K562 (cell line): ENCODE data around the gene AQP9. TPM values are rescaled to one million over a fixed set of nuclear protein-coding genes. Genes with fewer than 3 reads are reported as not detected.
A peak's percentile ranks its signal among the peaks of the same experiment; 100 is the strongest.

ENCODE experiments used
- CREM ChIP-seq: IDR thresholded peaks from 2 replicates; pipeline ENCODE4 v1.6.1; 2014; ENCODE audit warnings: antibody characterized with exemption, low read depth
- ELF1 ChIP-seq: fragments of 200-800 bp; sonication (Bioruptor generic); IDR thresholded peaks from 2 replicates; pipeline ENCODE4 v1.6.1; 2016; ENCODE audit warnings: missing genetic modification characterization, missing compliant biosample characterization
- ETV5 ChIP-seq: sonication (generic); formaldehyde crosslinking; IDR thresholded peaks from 2 replicates; pipeline ENCODE4 v1.4.0; 2020; ENCODE audit warnings: low read depth, mild to moderate bottlenecking, missing genetic modification reagents
- GTF2A2 ChIP-seq: IDR thresholded peaks from 2 replicates; pipeline ENCODE4 v1.6.1; 2016; ENCODE audit warnings: mild to moderate bottlenecking, missing genetic modification characterization, missing compliant biosample characterization
- MTA3 ChIP-seq: fragments of 450-650 bp; formaldehyde crosslinking; IDR thresholded peaks from 2 replicates; pipeline ENCODE4 v1.6.1; 2017; ENCODE audit warnings: mild to moderate bottlenecking, borderline replicate concordance
- SREBF2 ChIP-seq: sonication (generic); formaldehyde crosslinking; IDR thresholded peaks from 2 replicates; pipeline ENCODE4 v1.4.0; 2020; ENCODE audit warnings: mild to moderate bottlenecking, missing genetic modification reagents
- TFAM ChIP-seq: fragments of 250-450 bp; sonication (Bioruptor Pico); conservative IDR thresholded peaks from 2 replicates; pipeline ENCODE4 v1.5.0; 2021; ENCODE audit warnings: mild to moderate bottlenecking, moderate library complexity
- TSC22D4 ChIP-seq: fragments of 450-650 bp; IDR thresholded peaks from 2 replicates; pipeline ENCODE4 v1.6.1; 2016; ENCODE audit warnings: missing genetic modification characterization, missing biosample characterization, control low read depth
- YY1 ChIP-seq, 3 experiments: IDR thresholded peaks; 2 replicates each; pipeline ENCODE4 v1.6.1; 2011; ENCODE audit warnings: low read length in 2 of 3, mild to moderate bottlenecking in 2 of 3, moderate library complexity in 2 of 3, borderline replicate concordance in 1 of 3, control low read depth in 1 of 3, low read depth in 1 of 3; ENCODE audit not compliant: insufficient read depth in 3 of 3, insufficient replicate concordance in 2 of 3, control insufficient read depth in 1 of 3, insufficient read length in 1 of 3; ENCODE audit errors: extremely low read depth in 1 of 3
- ZNF24 ChIP-seq: fragments of 450-650 bp; IDR thresholded peaks from 2 replicates; pipeline ENCODE4 v1.6.1; 2016
- ZNF699 ChIP-seq: fragments of 250-450 bp; sonication (Bioruptor Pico); IDR thresholded peaks from 2 replicates; pipeline ENCODE4 v1.8.0; 2021; ENCODE audit warnings: mild to moderate bottlenecking, moderate library complexity; ENCODE audit not compliant: insufficient replicate concordance
- ZNF75A ChIP-seq: fragments of 450-650 bp; formaldehyde crosslinking; IDR thresholded peaks from 2 replicates; pipeline ENCODE4 v1.4.0; 2020; ENCODE audit warnings: mild to moderate bottlenecking
- polyA plus RNA-seq, 8 experiments: library from polyadenylated mRNA; depleted of rRNA in 4 of 8; stranded (reverse) in 5 of 8; unstranded in 3 of 8; fragments of >200 nt; fragmentation: Nextera tagmentation in 2 of 8; fragmentation: Illumina TruSeq in 1 of 8; extraction: Ambion mirVana in 2 of 8; extraction: Trizol in 1 of 8; gene quantifications; 2 replicates each; pipeline versions ENCODE4 v1.2.1 to v1.2.3, GENCODE V29; 2011 to 2014; ENCODE audit warnings: inconsistent platforms in 1 of 8, missing spikeins in 1 of 8
- total RNA-seq, 7 experiments: library from RNA; depleted of rRNA in 6 of 7; stranded (reverse); fragments of >200 nt in 6 of 7; fragmentation: Illumina TruSeq in 2 of 7; extraction: Trizol in 2 of 7; gene quantifications; 2 replicates each; pipeline versions ENCODE4 v1.2.1 to v1.2.3, GENCODE V29; 2011 to 2021; ENCODE audit warnings: low replicate concordance in 1 of 7
- TF ChIP-seq, protein P1 (sequence below): fragments of 450-650 bp; IDR thresholded peaks from 2 replicates; pipeline ENCODE4 v1.6.1; 2016; ENCODE audit warnings: low read depth
- TF ChIP-seq, protein P2 (sequence below): fragments of 450-650 bp; formaldehyde crosslinking; IDR thresholded peaks from 2 replicates; pipeline ENCODE4 v1.4.0; 2020; ENCODE audit warnings: mild to moderate bottlenecking
- TF ChIP-seq, protein P3 (sequence below), 2 experiments: IDR thresholded peaks; 2 replicates each; pipeline ENCODE4 v1.6.1; 2011; ENCODE audit warnings: borderline replicate concordance in 1 of 2, control low read depth in 1 of 2, low read depth in 1 of 2, low read length in 1 of 2, mild to moderate bottlenecking in 1 of 2, mixed read lengths in 1 of 2, moderate library complexity in 1 of 2; ENCODE audit not compliant: insufficient read depth in 1 of 2, insufficient read length in 1 of 2, poor library complexity in 1 of 2, severe bottlenecking in 1 of 2; ENCODE audit errors: extremely low read depth in 1 of 2

AQP9 gene
- total and polyA plus RNA-seq, 9 of the 15 experiments (the other 6 are each of a cell fraction or from before 2014, with no cell fraction given): 0.04 to 0.33 (median 0.07) TPM; not detected in 4

DNA sequence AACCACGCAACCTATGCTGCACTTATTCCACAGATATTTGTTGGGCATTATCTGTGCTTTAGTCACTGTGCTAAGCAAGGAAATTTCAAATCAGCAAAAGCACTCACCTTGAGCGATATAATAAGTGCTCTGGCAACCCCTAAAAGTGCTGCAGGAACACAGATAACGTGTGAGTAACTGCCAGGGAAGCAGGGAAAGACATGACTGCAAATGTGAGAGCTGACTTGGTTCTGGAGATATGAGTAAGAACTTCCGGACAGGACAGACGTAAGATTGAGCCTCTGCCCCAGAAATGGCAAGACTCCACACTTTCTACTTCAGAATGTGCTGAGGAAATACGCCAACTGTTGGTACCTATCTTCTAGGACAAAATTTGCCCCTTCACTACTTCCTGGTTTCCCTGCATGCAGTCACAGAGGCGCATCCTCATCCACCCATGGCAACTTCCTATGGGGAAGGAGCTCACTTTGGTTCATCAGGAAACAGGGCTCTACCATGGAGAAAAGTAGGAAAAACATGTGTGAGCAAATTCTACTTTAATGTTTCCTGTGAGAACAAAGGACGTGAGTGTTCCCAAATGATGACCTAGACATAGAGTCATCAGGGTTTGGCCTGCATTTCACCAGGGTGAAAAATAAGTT lies 41.7 kb downstream of the AQP9 start (continued):
- no peak for TF ChIP-seq TSC22D4
- TF ChIP-seq GTF2A2: no peak
- TF ChIP-seq MTA3: no peak; the same call in 1 of the 2 replicates
- no peak for TF ChIP-seq ZNF699 (CRISPR knock-in tag)
- TF ChIP-seq ZNF75A (CRISPR knock-in tag): no peak
- TF ChIP-seq, protein P1, sequence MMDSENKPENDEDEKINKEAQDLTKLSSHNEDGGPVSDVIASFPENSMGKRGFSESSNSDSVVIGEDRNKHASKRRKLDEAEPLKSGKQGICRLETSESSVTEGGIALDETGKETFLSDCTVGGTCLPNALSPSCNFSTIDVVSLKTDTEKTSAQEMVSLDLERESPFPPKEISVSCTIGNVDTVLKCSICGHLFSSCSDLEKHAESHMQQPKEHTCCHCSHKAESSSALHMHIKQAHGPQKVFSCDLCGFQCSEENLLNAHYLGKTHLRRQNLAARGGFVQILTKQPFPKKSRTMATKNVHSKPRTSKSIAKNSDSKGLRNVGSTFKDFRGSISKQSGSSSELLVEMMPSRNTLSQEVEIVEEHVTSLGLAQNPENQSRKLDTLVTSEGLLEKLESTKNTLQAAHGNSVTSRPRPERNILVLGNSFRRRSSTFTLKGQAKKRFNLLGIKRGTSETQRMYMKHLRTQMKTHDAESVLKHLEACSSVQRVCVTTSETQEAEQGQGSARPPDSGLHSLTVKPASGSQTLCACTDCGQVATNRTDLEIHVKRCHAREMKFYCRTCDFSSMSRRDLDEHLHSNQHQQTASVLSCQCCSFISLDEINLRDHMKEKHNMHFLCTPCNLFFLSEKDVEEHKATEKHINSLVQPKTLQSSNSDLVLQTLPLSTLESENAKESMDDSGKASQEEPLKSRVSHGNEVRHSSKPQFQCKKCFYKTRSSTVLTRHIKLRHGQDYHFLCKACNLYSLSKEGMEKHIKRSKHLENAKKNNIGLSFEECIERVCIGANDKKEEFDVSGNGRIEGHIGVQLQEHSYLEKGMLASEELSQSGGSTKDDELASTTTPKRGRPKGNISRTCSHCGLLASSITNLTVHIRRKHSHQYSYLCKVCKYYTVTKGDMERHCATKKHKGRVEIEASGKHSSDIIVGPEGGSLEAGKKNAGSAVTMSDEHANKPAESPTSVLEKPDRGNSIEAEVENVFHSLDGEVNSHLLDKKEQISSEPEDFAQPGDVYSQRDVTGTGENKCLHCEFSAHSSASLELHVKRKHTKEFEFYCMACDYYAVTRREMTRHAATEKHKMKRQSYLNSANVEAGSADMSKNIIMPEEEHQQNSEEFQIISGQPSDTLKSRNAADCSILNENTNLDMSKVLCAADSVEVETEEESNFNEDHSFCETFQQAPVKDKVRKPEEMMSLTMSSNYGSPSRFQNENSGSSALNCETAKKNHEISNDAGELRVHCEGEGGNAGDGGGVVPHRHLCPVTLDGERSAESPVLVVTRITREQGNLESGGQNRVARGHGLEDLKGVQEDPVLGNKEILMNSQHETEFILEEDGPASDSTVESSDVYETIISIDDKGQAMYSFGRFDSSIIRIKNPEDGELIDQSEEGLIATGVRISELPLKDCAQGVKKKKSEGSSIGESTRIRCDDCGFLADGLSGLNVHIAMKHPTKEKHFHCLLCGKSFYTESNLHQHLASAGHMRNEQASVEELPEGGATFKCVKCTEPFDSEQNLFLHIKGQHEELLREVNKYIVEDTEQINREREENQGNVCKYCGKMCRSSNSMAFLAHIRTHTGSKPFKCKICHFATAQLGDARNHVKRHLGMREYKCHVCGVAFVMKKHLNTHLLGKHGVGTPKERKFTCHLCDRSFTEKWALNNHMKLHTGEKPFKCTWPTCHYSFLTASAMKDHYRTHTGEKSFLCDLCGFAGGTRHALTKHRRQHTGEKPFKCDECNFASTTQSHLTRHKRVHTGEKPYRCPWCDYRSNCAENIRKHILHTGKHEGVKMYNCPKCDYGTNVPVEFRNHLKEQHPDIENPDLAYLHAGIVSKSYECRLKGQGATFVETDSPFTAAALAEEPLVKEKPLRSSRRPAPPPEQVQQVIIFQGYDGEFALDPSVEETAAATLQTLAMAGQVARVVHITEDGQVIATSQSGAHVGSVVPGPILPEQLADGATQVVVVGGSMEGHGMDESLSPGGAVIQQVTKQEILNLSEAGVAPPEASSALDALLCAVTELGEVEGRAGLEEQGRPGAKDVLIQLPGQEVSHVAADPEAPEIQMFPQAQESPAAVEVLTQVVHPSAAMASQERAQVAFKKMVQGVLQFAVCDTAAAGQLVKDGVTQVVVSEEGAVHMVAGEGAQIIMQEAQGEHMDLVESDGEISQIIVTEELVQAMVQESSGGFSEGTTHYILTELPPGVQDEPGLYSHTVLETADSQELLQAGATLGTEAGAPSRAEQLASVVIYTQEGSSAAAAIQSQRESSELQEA: no peak
- peak in 1 of 3 experiments; percentile 13 for TF ChIP-seq YY1 (IDR thresholded peaks at IDR 0.05; ENCODE audit: borderline replicate concordance in 1 of 3, control insufficient read depth in 1 of 3, extremely low read depth in 1 of 3, insufficient read depth in 3 of 3, insufficient read length in 1 of 3, insufficient replicate concordance in 2 of 3, low read depth in 1 of 3, low read length in 2 of 3)
- no peak for TF ChIP-seq TFAM (CRISPR knock-in tag)
- TF ChIP-seq, protein P2, sequence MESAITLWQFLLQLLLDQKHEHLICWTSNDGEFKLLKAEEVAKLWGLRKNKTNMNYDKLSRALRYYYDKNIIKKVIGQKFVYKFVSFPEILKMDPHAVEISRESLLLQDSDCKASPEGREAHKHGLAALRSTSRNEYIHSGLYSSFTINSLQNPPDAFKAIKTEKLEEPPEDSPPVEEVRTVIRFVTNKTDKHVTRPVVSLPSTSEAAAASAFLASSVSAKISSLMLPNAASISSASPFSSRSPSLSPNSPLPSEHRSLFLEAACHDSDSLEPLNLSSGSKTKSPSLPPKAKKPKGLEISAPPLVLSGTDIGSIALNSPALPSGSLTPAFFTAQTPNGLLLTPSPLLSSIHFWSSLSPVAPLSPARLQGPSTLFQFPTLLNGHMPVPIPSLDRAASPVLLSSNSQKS (CRISPR knock-in tag): no peak
- TF ChIP-seq, protein P3, sequence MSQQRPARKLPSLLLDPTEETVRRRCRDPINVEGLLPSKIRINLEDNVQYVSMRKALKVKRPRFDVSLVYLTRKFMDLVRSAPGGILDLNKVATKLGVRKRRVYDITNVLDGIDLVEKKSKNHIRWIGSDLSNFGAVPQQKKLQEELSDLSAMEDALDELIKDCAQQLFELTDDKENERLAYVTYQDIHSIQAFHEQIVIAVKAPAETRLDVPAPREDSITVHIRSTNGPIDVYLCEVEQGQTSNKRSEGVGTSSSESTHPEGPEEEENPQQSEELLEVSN (IDR thresholded peaks at IDR 0.05; ENCODE audit: borderline replicate concordance in 1 of 2, extremely low read depth in 1 of 2, insufficient read depth in 1 of 2, insufficient read length in 1 of 2, low read depth in 1 of 2, low read length in 1 of 2, poor library complexity in 1 of 2, severe bottlenecking in 1 of 2): no peak
- TF ChIP-seq CREM: 0 out of 2 replicates have a peak, but pooled peaks have one; percentile 43
- peak; percentile 8; the same call in 1 of the 2 replicates for TF ChIP-seq ZNF24
- TF ChIP-seq ELF1 (tag): peak; percentile 59; the same call in 1 of the 2 replicates
- TF ChIP-seq SREBF2 (CRISPR knock-in tag): no peak
- peak; percentile 98 for TF ChIP-seq ETV5 (CRISPR knock-in tag)
